Measurements from ENCODE around the gene AGO3.

Gene AGO3

GRCh38 chr1:36083635-36084496, 153.0 kb downstream of the AGO3 start, which contains the start of gene TEKT2:
TSS of gene TEKT2 (plus strand) at chr1:36084094. CDS start at chr1:36084922, 828 bp downstream.
- no peak for DNase-seq (ENCODE audit: low read depth)

- no peak for DNase-seq (ENCODE audit: low read depth)
These were observed 153.7 kb downstream of the AGO3 start for GRCh38 chr1:36084497-36085115.

- no peak for DNase-seq (ENCODE audit: low read depth)
These were observed 154.2 kb downstream of the AGO3 start for GRCh38 chr1:36085126-36085525.

- DNase-seq (ENCODE audit: low read depth), result no peak
These were observed 155.0 kb downstream of the AGO3 start for GRCh38 chr1:36085686-36086526.

- DNase-seq (ENCODE audit: low read depth), result no peak
These were observed 155.8 kb downstream of the AGO3 start for GRCh38 chr1:36086529-36087232.

- DNase-seq (ENCODE audit: low read depth), result no peak
These were observed 156.6 kb downstream of the AGO3 start for GRCh38 chr1:36087233-36088123.

- DNase-seq (ENCODE audit: low read depth), result no peak
These were observed 157.3 kb downstream of the AGO3 start for GRCh38 chr1:36088265-36088576.

GRCh38 chr1:36088577-36089392, 157.9 kb downstream of the AGO3 start, which contains the start of gene ADPRS:
TSS of gene ADPRS (plus strand) at chr1:36088892. CDS start at chr1:36088905, 13 bp downstream.
- DNase-seq (ENCODE audit: low read depth), result peak; percentile 33

- no peak for DNase-seq (ENCODE audit: low read depth)
These were observed 158.7 kb downstream of the AGO3 start for GRCh38 chr1:36089393-36090121.

GRCh38 chr1:36091141-36091540, 160.2 kb downstream of the AGO3 start:
- DNase-seq (ENCODE audit: low read depth), result no peak

- no peak for DNase-seq (ENCODE audit: low read depth)
These were observed 160.8 kb downstream of the AGO3 start for GRCh38 chr1:36091698-36092097.

GRCh38 chr1:36092166-36092797, 161.4 kb downstream of the AGO3 start:
- no peak for DNase-seq (ENCODE audit: low read depth)

GRCh38 chr1:36092798-36093185, 161.9 kb downstream of the AGO3 start:
- no peak for DNase-seq (ENCODE audit: low read depth)

GRCh38 chr1:36093226-36093625, 162.3 kb downstream of the AGO3 start:
- DNase-seq (ENCODE audit: low read depth), result no peak

- DNase-seq (ENCODE audit: low read depth), result no peak
These were observed 163.0 kb downstream of the AGO3 start for GRCh38 chr1:36093929-36094328.

- DNase-seq (ENCODE audit: low read depth), result no peak
These were observed 163.7 kb downstream of the AGO3 start for GRCh38 chr1:36094621-36095061.

- DNase-seq (ENCODE audit: low read depth), result no peak
These were observed 165.0 kb downstream of the AGO3 start for GRCh38 chr1:36095760-36096405.

All from GM04503 (cell line).